WTC11 (cell line): ENCODE data around the gene NOP16. TPM values are rescaled to one million over a fixed set of nuclear protein-coding genes. Genes with fewer than 3 reads are reported as not detected.

Source experiments
- ATAC-seq: fragments of 200-7000 bp; cut with Tn5 transposase; 2 replicates; pipeline ENCODE4 v1.10.0; 2021; ENCODE audit warnings: mild to moderate bottlenecking, moderate library complexity
- CTCF ChIA-PET: fragments of 300-600 bp; sonication (Branson Sonifier 250); formaldehyde crosslinking; loops from one replicate; lab custom pipeline; 2021; ENCODE audit warnings: antibody characterized with exemption; lab: Charles Lee
- POLR2A ChIA-PET: fragments of 350-600 bp; sonication (Branson Sonifier 250); formaldehyde crosslinking; loops from one replicate; lab custom pipeline; 2021; ENCODE audit warnings: antibody characterized with exemption; lab: Charles Lee
- DNase-seq: peaks from one replicate; pipeline ENCODE4 v3.0.0; 2021; ENCODE audit warnings: low spot score
- H3K27ac Mint-ChIP-seq: 2 replicates; pipeline ENCODE4 v1.8.0; 2021; ENCODE audit warnings: mixed read lengths
- H3K27me3 Mint-ChIP-seq: 2 replicates; pipeline ENCODE4 v1.8.0; 2021; ENCODE audit warnings: low read depth, mild to moderate bottlenecking, moderate library complexity, mixed read lengths
- H3K36me3 Mint-ChIP-seq: 2 replicates; pipeline ENCODE4 v1.8.0; 2021; ENCODE audit warnings: mixed read lengths
- H3K4me1 Mint-ChIP-seq: 2 replicates; pipeline ENCODE4 v1.8.0; 2022; ENCODE audit warnings: mixed read lengths
- H3K4me3 Mint-ChIP-seq: 2 replicates; pipeline ENCODE4 v1.8.0; 2021; ENCODE audit warnings: mild to moderate bottlenecking, moderate library complexity, mixed read lengths
- H3K9me3 Mint-ChIP-seq: 2 replicates; pipeline ENCODE4 v1.8.0; 2021; ENCODE audit warnings: mixed read lengths
- ARID4B ChIP-seq: sonication (generic); formaldehyde crosslinking; IDR thresholded peaks from 2 replicates; pipeline ENCODE4 v1.8.0; 2023; ENCODE audit warnings: missing genetic modification reagents, mild to moderate bottlenecking, borderline replicate concordance
- ATF1 ChIP-seq: sonication (generic); formaldehyde crosslinking; IDR thresholded peaks from 2 replicates; pipeline ENCODE4 v1.8.1; 2023; ENCODE audit warnings: mild to moderate bottlenecking, moderate library complexity, missing genetic modification reagents
- CBFB ChIP-seq: sonication (generic); formaldehyde crosslinking; IDR thresholded peaks from 2 replicates; pipeline ENCODE4 v1.8.1; 2022; ENCODE audit warnings: mild to moderate bottlenecking, low read depth, missing genetic modification reagents
- ELF4 ChIP-seq: sonication (generic); formaldehyde crosslinking; IDR thresholded peaks from 2 replicates; pipeline ENCODE4 v1.8.1; 2022; ENCODE audit warnings: low read depth, mild to moderate bottlenecking, moderate library complexity, missing genetic modification reagents
- EMX1 ChIP-seq: fragments of 250-450 bp; sonication (Bioruptor Pico); IDR thresholded peaks from 2 replicates; pipeline ENCODE4 v1.8.0; 2021; ENCODE audit warnings: mild to moderate bottlenecking
- ETV6 ChIP-seq: sonication (generic); formaldehyde crosslinking; IDR thresholded peaks from 2 replicates; pipeline ENCODE4 v1.8.1; 2022; ENCODE audit warnings: mild to moderate bottlenecking, missing genetic modification reagents
- FOXJ3 ChIP-seq: sonication (generic); formaldehyde crosslinking; IDR thresholded peaks from 2 replicates; pipeline ENCODE4 v1.9.0; 2021; ENCODE audit warnings: missing genetic modification reagents, mild to moderate bottlenecking, borderline replicate concordance
- GABPB1 ChIP-seq: sonication (generic); formaldehyde crosslinking; IDR thresholded peaks from 2 replicates; pipeline ENCODE4 v1.8.1; 2023; ENCODE audit warnings: mild to moderate bottlenecking, missing genetic modification reagents
- NFE2L1 ChIP-seq: sonication (generic); formaldehyde crosslinking; IDR thresholded peaks from 2 replicates; pipeline ENCODE4 v1.8.1; 2023; ENCODE audit warnings: missing genetic modification reagents
- NR1H2 ChIP-seq: sonication (generic); formaldehyde crosslinking; IDR thresholded peaks from 2 replicates; pipeline ENCODE4 v1.9.0; 2021; ENCODE audit warnings: mild to moderate bottlenecking, moderate library complexity, missing genetic modification reagents
- PREB ChIP-seq: sonication (generic); formaldehyde crosslinking; IDR thresholded peaks from 2 replicates; pipeline ENCODE4 v1.8.1; 2022; ENCODE audit warnings: mild to moderate bottlenecking, missing genetic modification reagents, moderate library complexity, borderline replicate concordance
- PRRX2 ChIP-seq: fragments of 250-450 bp; sonication (Bioruptor Pico); IDR thresholded peaks from 2 replicates; pipeline ENCODE4 v1.8.0; 2021; ENCODE audit warnings: mild to moderate bottlenecking
- RELA ChIP-seq: sonication (generic); formaldehyde crosslinking; IDR thresholded peaks from 2 replicates; pipeline ENCODE4 v1.8.1; 2022; ENCODE audit warnings: missing genetic modification reagents, mild to moderate bottlenecking, borderline replicate concordance
- RORB ChIP-seq: fragments of 250-450 bp; sonication (Bioruptor Pico); IDR thresholded peaks from 2 replicates; pipeline ENCODE4 v1.9.0; 2021; ENCODE audit warnings: mild to moderate bottlenecking
- ZNF138 ChIP-seq: sonication (generic); formaldehyde crosslinking; conservative IDR thresholded peaks from 2 replicates; pipeline ENCODE4 v1.8.1; 2022; ENCODE audit warnings: mild to moderate bottlenecking, moderate library complexity, missing genetic modification reagents
- ZNF232 ChIP-seq: sonication (generic); formaldehyde crosslinking; IDR thresholded peaks from 2 replicates; pipeline ENCODE4 v1.8.0; 2022; ENCODE audit warnings: mild to moderate bottlenecking, missing genetic modification reagents
- ZNF416 ChIP-seq: fragments of 250-450 bp; sonication (Bioruptor Pico); IDR thresholded peaks from 2 replicates; pipeline ENCODE4 v1.9.0; 2021; ENCODE audit warnings: mild to moderate bottlenecking, inconsistent platforms
- total RNA-seq: library from RNA; stranded (reverse); gene quantifications from 3 replicates; pipeline ENCODE4 v1.2.3, GENCODE V29; 2021
- TF ChIP-seq, protein P1 (sequence below): fragments of 250-450 bp; sonication (Bioruptor Pico); IDR thresholded peaks from 2 replicates; pipeline ENCODE4 v1.9.0; 2021; ENCODE audit warnings: moderate library complexity, mild to moderate bottlenecking, inconsistent platforms, borderline replicate concordance
- TF ChIP-seq, protein P2 (sequence below): fragments of 250-450 bp; sonication (Bioruptor Pico); conservative IDR thresholded peaks from 2 replicates; pipeline ENCODE4 v1.9.0; 2021; ENCODE audit warnings: mild to moderate bottlenecking
- TF ChIP-seq, protein P3 (sequence below): sonication (generic); formaldehyde crosslinking; IDR thresholded peaks from 2 replicates; pipeline ENCODE4 v1.8.0; 2023; ENCODE audit warnings: missing genetic modification reagents
- TF ChIP-seq, protein P4 (sequence below): sonication (generic); formaldehyde crosslinking; IDR thresholded peaks from 2 replicates; pipeline ENCODE4 v1.8.0; 2022; ENCODE audit warnings: mild to moderate bottlenecking, missing genetic modification reagents

The NOP16 gene
- total RNA-seq, 1 experiment from 2014 or later, result 57.7 TPM

- TF ChIP-seq RELA (CRISPR knock-in tag) (no peak), ZNF416 (CRISPR knock-in tag) (no peak), ETV6 (CRISPR knock-in tag) (no peak)
- TF ChIP-seq, protein P1, sequence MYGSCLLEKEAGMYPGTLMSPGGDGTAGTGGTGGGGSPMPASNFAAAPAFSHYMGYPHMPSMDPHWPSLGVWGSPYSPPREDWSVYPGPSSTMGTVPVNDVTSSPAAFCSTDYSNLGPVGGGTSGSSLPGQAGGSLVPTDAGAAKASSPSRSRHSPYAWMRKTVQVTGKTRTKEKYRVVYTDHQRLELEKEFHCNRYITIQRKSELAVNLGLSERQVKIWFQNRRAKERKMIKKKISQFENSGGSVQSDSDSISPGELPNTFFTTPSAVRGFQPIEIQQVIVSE (CRISPR knock-in tag), result no peak
Observed at GRCh38 chr5:176400382-176401156, 12.2 kb upstream of the NOP16 start (continued).

GRCh38 chr5:176397736-176398420, 9.5 kb upstream of the NOP16 start:
- H3K36me3 Mint-ChIP-seq, result no peaks in the 10 kb centered on the region
- H3K4me1 Mint-ChIP-seq, result no peaks in the 10 kb centered on the region
- ATAC-seq (no peak), DNase-seq (no peak)
- no peaks in the 10 kb centered on the region; the same call in 1 of the 2 replicates for H3K27me3 Mint-ChIP-seq
- no peak overlapping the region for H3K27ac Mint-ChIP-seq
- POLR2A ChIA-PET, result no interaction called here
- TF ChIP-seq RORB (CRISPR knock-in tag) (no peak), NR1H2 (CRISPR knock-in tag) (no peak), ATF1 (no peak), GABPB1 (CRISPR knock-in tag) (no peak), PRRX2 (CRISPR knock-in tag) (no peak), CBFB (CRISPR knock-in tag) (no peak), PREB (CRISPR knock-in tag) (no peak), FOXJ3 (no peak), ELF4 (CRISPR knock-in tag) (no peak), EMX1 (CRISPR knock-in tag) (no peak), NFE2L1 (CRISPR knock-in tag) (no peak), ZNF232 (CRISPR knock-in tag) (no peak), ARID4B (no peak), ZNF138 (CRISPR knock-in tag) (no peak)
- TF ChIP-seq, protein P1 (CRISPR knock-in tag), result no peak
- TF ChIP-seq, protein P2, sequence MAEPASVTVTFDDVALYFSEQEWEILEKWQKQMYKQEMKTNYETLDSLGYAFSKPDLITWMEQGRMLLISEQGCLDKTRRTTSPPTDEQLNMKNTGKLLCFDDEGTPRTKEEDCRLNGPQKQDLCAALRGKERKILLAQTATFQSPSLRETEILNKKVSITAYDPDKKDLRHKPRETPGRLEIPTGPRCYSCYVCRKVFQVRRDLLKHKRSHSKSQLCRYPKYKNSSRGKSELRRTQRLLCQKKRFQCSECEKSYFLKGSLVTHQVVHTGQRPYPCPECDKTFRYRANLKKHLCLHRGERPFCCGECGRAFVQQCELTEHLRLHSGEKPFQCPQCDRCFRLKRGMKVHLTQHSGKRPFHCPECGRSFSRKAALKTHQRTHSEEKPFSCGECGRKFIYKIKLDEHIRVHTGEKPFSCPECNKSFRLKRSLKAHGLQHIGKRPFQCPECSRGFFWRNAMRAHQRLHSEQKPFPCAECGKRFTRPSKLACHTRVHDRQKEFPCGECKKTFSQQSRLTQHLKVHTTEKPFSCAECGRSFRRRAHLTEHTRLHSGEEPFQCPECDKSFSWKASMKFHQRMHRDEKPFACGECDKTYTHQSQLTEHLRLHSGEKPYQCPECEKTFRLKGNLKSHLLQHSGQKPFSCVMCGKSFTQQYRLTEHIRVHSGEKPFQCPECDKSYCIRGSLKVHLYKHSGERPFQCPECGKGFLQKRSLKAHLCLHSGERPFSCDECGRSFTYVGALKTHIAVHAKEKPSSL (CRISPR knock-in tag), result no peak
- TF ChIP-seq, protein P3, sequence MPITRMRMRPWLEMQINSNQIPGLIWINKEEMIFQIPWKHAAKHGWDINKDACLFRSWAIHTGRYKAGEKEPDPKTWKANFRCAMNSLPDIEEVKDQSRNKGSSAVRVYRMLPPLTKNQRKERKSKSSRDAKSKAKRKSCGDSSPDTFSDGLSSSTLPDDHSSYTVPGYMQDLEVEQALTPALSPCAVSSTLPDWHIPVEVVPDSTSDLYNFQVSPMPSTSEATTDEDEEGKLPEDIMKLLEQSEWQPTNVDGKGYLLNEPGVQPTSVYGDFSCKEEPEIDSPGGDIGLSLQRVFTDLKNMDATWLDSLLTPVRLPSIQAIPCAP, result no peak
- TF ChIP-seq, protein P4, sequence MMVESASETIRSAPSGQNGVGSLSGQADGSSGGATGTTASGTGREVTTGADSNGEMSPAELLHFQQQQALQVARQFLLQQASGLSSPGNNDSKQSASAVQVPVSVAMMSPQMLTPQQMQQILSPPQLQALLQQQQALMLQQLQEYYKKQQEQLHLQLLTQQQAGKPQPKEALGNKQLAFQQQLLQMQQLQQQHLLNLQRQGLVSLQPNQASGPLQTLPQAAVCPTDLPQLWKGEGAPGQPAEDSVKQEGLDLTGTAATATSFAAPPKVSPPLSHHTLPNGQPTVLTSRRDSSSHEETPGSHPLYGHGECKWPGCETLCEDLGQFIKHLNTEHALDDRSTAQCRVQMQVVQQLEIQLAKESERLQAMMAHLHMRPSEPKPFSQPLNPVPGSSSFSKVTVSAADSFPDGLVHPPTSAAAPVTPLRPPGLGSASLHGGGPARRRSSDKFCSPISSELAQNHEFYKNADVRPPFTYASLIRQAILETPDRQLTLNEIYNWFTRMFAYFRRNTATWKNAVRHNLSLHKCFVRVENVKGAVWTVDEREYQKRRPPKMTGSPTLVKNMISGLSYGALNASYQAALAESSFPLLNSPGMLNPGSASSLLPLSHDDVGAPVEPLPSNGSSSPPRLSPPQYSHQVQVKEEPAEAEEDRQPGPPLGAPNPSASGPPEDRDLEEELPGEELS (CRISPR knock-in tag), result no peak
- CTCF ChIA-PET, result no interaction called here
- H3K4me3 Mint-ChIP-seq, result no peak overlapping the region
- H3K9me3 Mint-ChIP-seq, result no peaks in the 10 kb centered on the region
